NCI-H2081 (cell line): ENCODE measurements around the gene NBEAL1.
"Not testable (repeated sequence)": the region's sequence is repeated elsewhere in the genome, so short reads cannot be mapped to it uniquely, and the experiment has no call there.

Experiments used
- DNase-seq, 2 experiments: peaks; one replicate each; lab custom pipeline; 2025; lab: John Stamatoyannopoulos, UW

The NBEAL1 gene

DNA sequence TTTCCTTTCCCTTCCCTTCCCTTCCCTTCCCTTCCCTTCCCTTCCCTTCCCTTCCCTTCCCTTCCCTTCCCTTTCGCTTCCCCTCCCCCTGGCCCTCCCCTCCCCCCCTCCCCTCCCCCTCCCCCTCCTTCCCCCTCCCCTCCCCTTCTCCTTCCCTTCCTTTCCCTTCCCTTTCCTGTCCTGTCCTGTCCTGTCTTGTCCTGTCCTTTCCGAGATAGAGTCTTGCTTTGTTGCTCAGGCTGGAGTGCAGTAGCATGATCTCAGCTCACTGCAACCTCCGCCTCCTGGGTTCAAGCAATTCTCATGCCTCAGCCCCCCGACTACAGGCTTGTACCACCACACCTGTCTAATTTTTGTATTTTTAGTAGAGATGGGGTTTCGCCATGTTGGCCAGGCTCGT lies 24.5 kb downstream of the NBEAL1 start:
- DNase-seq = not testable (repeated sequence)

DNA sequence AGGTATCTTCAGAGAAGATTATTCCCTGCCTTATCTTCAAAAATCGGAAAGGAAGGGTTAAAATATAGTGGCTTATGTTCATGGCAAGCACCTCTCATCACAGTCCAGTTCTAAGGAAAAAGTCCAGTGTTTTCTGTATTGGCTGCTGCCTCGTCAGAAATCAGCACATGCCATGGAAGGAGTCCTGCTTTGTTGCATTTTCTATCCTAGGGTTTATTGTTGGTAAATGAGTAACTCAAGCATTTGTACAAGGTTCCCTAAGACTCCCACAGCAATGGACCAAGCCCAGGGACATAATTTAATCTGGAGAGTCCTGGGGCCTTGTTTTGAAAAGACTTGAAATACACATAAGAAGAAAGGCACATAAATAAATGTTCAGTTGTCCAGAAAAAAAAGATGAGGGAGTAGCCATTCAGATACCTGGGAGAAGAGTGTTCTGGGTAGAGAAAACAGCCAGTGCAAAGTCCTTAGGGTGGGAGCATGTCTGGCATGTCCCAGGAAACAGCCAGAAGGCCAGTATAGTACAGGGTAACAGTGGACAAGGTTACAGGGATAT lies 26.4 kb downstream of the NBEAL1 start:
- DNase-seq = no peak

DNA sequence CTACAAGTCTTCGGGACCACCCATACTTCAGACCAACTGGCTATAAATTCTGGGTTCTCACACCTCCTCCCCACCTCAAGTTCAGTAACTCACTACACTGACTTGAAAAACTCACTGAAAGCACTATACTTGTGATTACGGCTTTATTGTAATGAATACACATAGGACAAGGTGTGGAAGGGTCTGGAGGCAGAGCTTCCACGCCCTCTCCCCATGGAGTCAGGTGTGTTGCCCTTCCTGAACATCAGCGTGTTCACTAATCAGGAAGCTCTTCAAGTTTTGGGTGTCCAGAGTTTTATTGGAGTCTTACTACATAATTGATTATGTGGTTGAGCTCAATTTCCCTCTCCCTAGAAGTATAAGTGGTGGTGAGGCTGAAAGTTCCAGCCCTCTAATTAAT lies 27.5 kb downstream of the NBEAL1 start:
- no peak for DNase-seq

GRCh38 chr2:203043226-203043625 lies 28.6 kb downstream of the NBEAL1 start:
- no peak for DNase-seq

- DNase-seq = no peak
Measured at GRCh38 chr2:203045867-203046266, 31.2 kb downstream of the NBEAL1 start.

DNA sequence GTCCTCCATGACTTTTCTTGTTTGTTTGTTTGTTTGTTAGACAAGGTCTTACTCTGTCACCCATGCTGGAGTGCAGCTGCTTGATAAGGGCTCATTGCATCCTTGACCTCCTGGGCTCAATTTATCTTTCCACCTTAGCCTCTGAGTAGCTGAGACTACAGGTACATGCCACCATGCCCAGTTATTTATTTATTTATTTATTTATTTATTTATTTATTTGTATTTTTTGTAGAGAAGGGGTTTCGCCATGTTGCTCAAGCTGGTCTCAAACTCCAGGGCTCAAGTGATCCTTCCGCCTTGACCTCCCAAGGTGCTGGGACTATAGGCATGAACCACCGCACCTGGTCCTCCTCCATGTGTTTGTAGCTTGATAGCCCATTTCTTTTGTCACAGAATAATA lies 37.9 kb downstream of the NBEAL1 start:
- no peak for DNase-seq

DNA sequence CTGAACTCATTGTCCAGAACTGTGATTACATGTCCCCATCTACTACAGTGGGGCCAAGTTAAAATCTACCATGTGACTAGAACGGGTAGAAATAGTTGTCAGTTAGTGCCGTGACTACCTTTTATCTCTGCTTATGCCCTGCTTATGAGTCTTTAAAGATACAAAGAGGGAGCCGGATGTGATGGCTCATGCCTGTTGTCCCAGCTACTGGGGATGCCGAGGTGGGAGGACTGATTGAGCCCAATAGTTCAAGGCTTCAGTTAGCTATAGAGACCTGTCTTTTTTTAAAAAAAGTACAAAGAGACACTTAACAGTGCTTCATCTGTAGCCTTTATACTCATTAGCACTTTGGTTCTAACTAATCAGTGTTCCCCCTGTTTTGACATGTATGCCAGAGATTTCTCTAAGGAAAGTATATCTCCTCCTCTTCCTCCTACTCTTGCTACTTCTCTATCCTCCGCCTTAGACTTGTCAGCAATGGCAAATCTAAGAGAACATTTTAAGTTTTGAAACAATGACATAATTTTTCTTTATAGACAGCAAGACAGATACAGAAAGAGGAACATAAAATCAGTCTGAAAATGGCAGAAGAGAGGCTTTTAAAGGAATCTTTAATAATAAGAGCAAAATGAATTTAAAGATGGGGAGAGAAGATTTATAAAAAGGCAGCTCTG lies 45.0 kb downstream of the NBEAL1 start:
- no peak for DNase-seq

DNA sequence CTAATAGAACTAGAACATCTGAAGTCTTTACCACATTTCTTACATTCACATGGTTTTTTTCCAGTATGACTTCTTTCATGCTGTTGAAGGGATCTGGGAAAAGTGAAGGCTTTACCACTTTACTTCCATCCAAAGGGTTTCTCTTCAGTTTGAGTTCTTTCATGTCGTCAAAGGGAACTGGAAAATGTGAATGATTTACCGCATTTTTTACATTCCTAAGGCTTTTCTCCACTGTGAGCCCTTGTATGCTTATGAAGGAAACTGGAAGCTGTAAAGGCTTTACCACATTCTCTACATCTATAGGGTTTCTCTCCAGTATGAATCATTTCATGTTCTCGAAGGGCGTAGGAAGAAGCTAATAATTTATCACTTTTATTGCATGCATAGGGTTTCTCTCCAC lies 46.7 kb downstream of the NBEAL1 start:
- no peak for DNase-seq

GRCh38 chr2:203062126-203062525 lies 47.5 kb downstream of the NBEAL1 start:
- no peak for DNase-seq

GRCh38 chr2:203066519-203067091 lies 51.9 kb downstream of the NBEAL1 start:
- DNase-seq = not testable (repeated sequence)

DNA sequence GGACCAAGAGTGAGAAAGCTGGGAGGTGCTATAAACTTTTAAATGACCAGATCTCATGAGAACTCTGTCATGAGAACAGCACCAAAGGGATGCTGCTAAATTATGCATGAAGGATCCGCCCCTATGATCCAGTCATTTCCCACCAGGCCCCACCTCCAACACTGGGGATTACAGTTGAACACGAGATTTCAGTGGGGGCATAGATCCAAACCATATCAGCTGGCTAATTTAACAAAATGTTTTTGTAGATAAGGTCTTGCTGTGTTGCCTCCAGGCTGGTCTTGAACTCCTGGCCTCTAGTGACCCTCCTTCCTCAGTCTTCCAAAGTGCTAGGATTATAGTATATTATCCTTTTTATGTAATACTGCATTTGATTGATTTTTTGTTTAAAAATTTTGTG lies 56.0 kb downstream of the NBEAL1 start:
- no peak for DNase-seq

DNA sequence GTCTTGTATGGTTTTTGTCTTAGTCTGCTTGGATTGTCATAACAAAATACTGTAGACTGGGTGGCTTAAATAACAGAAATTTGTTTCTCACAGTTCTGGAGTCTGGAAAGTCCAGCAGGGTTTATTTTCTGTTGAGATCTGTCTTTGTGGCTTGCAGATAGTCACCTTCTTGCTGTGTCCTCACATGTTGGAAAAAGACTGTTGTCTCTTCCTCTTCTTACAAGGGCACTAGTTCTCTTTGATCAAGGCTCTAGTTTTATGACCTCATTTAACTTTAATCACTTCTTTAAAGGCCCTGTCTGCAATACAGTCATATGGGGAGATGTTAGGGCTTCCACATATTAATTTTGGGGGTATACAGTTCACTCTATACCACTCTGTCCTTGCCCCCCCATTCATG lies 56.5 kb downstream of the NBEAL1 start:
- no peak for DNase-seq

DNA sequence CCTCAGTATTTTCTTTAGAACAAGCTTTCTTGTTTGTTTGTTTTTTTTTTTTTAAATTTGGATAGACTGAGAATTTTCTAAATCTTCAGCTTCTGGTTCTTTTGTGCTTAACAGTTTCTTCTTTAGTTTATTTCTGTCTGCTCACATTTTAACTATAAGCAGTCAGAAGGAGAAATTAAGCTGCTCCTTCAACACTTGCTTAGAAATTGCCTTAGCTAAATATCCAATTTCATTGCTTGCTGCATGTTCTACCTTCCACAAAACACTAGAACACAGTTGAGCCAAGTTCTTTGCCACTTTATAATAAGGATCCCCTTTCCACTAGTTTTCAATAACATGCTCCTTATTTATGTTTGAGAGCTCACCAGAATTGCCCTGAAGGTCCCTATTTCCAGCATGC lies 57.7 kb downstream of the NBEAL1 start:
- DNase-seq = no peak

GRCh38 chr2:203077451-203077850 lies 62.8 kb downstream of the NBEAL1 start:
- no peak for DNase-seq

- no peak for DNase-seq
Measured at GRCh38 chr2:203080447-203081045, 65.9 kb downstream of the NBEAL1 start.

DNA sequence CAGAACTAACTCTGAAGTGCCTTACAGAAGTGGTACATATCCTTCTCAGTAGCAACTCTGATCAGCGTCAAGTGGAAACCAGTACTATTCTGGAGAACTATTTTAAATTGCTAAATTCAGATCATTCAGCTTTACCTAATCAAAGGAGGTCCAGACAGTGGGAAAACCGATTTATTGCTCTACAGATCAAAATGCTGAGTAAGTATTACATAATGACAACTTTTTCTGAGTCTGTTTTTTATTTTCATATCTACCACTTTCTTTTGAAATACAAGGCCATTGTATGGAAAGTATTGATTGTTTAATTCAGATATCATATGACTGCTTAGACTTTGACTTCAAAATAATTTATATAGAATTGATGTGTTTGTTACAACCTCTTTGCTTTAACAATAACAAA lies 68.7 kb downstream of the NBEAL1 start:
- no peak for DNase-seq

DNA sequence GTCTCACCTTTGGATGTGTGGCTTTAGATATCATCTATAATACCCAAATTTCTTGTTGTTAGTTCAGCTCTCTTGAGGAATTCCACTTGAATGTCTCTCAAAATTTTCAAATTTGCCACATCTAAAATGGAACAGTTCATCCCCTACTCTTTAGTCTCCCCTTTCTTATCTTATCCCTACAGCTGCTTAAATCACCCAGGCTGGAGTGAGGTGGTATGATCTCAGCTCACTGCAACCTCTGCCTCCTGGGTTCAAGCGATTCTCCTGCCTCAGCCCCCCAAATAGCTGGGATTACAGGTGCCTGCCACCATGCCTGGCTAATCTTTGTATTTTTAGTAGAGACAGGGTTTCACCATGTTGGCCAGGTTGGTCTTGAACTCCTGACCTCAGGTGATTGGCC lies 71.7 kb downstream of the NBEAL1 start:
- DNase-seq = not testable (repeated sequence)

- DNase-seq = not testable (repeated sequence)
Measured at GRCh38 chr2:203090721-203091120, 76.0 kb downstream of the NBEAL1 start.

- DNase-seq = no peak
Measured at GRCh38 chr2:203097735-203098134, 83.1 kb downstream of the NBEAL1 start.

- DNase-seq = not testable (repeated sequence)
Measured at GRCh38 chr2:203102357-203102756, 87.7 kb downstream of the NBEAL1 start.

- DNase-seq = no peak
Measured at GRCh38 chr2:203104273-203104672, 89.6 kb downstream of the NBEAL1 start.

- DNase-seq = no peak
Measured at GRCh38 chr2:203105996-203106395, 91.3 kb downstream of the NBEAL1 start.

GRCh38 chr2:203110496-203110895 lies 95.8 kb downstream of the NBEAL1 start:
- DNase-seq = not testable (repeated sequence)
